Activated CD4-positive, alpha-beta T cell treated with anti-CD3 and anti-CD28 coated beads, Interleukin-2, amount 50 U/mL, for 4 hours (primary cell): ENCODE data around the gene OPCML.

Source experiments
- DNase-seq, 2 experiments: peaks; one replicate each; pipeline ENCODE4 v3.0.0-alpha.2; 2020

The OPCML gene

DNA sequence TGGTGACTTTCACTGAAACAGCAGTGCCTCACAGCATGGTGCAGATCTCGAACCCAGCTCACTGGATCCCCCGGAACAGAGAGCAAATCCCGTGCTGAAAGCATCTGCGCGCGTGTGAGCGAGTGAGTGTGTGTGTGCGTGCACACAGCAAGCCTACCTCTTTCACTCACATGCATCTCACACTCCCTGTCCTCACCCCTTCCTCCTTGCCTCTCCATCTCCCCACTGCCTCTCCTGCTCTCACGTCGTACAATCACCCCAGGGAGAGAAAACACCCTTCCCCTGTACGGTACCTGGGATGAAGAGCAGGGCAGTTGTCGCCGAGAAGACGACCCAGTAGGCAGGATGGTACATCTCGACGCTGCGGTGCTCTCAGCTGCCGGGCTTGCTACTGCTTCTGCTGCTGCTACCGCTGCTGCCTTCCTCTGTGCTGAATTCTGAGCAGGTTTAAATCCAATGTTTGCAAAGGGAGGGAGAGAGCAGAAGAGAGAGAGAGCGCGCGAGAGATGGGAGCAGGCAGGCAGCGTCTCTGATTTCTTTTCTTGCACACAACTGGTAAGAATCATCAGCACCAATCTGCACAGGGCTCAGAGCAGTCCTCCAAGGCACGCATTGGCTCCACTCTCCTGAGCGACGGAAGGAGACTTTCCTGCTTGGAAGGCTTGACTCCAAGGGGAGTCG lies at the start of gene OPCML:
Gene OPCML, minus strand, starts transcription at position 531 of the 681 bp plus-strand sequence.
- no peak for DNase-seq

DNA sequence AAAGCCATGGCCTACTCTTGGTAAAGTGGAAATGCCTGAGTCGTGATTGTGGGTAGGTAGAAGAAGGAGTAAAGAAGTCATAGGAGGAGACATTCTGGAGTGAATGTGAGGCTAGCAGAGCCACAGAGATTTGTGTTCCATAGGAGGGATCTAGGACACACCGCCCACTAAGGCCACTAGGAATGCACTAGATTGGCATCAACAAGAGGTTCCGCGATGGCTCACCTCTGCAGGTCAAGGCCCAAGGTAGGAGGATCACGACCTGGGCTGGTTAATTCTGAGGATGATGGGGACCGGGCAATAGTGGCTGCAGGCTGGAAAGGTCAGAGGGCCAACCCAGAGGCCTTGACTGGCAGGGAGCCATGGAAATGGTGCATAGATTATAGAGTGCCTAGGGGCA lies 48.8 kb upstream of the OPCML start:
- no peak for DNase-seq

DNA sequence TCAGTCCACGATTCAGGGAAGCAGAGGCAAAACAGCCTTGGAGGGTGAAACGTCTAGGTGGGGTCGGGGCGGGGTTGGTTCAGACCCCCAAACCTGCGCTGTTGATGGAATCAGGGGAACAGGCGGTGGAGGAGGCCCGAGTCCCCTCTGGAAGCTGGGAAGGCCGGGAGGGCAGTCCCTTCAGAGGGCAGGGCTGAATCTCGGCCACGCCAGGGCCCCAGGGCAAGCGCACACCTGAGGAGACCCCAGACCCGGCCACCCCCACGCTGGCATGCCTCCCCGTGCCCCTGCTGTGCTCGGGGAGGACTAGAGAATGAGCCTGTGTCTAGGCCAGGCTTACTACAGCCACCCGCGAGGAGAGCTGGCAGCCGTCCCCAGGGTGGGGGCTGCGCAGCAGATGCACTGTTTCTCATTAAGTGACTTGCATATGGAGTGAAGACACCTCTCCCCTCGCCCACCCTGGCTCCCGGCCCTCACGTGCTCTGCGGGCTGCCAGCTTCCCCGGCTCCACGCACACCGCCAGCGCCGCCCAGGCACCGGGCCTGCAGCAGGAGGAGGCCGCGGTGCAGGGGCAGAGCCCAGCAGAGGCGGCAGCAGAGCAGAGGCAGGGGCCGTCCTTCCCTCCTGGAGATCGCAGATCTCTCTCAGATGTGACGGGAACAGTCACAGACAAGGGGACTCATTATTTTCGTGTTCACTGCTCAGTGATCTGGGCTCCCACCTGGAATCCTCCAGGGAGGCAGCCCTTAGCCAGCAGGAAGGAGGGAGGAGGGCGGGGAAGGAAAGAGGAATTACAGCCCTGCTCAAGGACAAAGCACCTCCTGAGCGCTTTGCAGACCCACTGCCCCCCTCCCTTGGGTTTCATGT lies 47.1 kb upstream of the OPCML start:
- DNase-seq, result no peak

DNA sequence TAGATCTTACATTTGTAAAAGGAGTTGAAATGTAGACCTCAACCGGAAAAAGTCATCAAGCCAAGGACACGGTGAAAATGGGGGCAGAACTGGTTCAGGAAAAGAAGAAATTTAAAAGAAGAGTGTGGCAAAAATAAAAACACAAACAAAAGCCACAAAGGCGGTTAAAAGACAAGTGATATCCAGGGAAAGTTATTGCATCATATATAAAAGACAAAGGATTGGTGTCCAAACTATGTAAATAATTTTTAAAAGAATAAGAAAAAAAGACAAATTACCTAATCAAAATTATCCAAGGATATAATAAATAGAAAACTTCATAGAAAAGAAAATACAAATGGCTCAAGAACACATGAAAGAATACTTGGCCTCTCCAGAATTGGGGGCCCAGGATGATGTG lies 45.1 kb upstream of the OPCML start:
- no peak for DNase-seq

DNA sequence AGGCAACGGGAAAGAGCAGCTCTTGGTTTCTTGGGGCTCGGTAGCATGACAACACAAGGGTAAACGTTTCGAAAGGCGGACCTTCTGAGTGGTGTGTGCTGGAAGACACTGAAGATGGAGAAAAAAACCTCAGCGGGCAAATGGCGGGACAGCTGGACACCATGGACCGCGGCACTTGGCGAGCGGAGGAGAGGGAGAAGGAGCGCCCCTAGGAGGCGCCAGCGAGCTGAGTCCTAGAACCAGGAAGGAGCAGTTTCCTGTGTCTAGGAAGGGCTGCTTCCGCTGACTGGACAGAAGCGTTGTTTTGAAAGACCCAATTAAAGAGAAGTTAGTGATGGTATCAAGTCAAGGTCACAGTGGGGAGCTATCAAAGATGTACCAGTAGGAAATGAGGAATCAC lies 44.0 kb upstream of the OPCML start:
- no peak for DNase-seq

DNA sequence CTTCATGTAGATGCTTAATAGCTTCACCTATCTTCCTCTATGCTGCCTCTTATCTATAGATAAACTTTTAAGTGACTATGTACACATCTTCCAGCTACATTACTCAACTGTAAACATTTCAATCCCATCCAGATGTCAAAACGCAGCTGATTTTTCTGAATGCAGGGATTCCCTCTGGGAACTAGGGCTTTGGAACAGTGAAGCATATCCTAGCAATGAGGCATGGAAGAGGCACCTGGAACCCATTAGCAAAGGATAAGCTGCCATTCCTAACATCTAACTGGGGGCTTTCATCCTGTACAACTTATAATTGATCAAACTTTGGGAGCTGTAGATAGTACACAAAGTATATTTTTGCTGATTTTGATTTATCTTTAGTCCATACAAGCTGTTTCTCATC lies 40.8 kb upstream of the OPCML start:
- no peak for DNase-seq

DNA sequence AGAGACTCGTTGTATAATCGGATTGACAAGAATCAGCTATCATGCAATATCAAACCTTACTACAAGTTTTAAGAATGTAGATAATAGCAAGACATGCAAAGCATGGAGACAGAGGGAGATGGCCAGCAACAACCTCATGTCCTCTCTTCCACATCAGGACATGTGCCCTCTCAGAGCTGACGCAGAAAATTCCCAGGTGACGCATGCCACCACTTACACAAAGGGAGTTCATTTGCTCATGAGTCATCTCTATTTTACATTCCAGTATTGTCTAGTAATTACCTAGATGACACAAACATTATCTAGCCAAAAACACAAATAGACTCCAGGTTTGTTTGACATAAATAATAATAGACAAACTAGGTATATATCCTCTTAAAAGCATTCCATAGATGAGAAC lies 38.1 kb upstream of the OPCML start:
- DNase-seq, result no peak

DNA sequence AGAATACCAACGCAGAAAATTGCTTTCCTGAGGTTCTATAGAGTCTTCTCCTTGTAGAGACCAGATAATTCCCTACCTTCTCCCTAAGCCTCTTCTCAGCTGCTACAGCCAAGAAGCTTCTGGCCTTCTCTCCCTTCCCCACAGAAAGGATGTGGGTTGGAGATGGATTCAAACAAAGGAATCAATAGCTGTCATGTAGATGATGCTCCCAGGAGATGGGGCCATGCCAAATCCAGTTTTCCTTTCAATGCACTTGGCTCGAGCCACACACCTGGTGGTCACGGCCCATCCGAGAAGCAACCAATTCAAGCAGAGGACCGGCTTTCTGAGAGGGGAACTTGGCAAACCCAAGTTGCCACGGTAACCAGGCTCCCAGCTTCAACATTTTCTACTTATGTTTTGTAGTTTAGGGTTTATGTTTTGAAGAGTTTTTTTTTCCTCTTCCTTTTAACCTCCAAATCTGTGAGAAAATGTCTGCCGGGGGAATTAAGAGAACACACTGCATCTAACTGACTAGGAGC lies 31.3 kb upstream of the OPCML start:
- no peak for DNase-seq

DNA sequence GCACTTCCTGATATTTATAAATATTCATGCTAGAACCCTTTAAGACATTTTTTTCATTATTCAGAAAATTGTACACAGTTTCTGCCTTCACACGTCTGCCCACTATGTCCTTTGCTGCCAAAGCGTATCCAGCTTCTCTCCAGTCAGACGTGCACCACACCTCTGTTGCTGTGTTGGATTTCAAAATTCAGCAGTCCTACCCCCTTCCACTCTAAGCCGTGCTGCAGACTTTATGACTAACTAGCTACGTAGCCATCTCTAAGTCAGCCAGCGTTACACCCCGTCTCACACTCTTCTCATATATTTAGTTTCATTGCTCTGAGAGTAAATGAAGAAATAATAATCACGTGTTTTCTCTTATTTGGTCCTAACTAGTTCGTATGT lies 28.2 kb upstream of the OPCML start:
- DNase-seq, result no peak

DNA sequence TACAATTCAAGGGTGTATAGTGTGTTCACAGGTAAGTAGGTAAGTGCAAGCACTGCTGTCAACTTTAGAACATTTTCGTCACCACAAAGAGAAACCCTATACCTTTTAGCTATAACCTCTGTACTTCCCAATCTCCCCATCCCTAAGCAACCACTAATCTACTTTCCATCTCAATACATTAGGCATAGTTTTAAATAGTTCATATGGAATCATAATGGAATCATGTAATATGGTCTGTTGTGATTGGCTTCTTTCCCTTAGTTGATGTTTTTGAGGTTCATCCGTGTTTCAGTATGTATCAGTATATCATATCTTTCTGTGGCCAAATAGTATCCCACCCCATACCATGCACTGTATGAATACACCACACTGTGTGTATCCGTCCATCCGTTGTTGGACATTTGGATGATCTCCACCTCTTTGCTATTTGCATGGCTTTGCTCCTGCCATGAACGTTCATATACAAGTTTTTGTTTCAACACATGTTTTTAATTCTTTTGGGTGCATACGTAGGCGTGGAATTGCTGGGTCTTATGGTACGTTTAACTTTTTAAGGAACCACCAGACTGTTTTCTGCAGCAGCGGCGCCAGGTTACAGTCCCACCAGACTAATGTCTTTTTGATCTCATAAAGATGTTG lies 27.7 kb upstream of the OPCML start:
- no peak for DNase-seq

DNA sequence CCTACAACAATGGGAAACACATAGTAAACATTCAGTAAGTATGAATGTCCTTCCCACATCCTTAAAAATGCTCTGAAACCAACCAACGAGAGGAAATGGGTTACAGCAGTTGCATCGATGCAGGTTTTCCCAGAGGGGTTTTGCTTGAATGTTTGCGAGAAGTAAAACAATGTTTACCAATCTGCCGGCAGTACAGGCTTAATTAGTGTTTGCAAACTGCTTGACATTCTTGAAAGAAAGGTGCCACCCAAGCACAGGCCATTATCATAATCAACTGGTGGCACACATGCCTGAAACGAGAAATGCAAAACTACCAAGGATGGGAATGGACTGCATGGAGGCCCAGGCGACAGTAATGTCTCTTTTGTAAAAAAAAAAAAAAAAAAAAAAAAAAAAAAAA lies 27.1 kb upstream of the OPCML start:
- no peak for DNase-seq

DNA sequence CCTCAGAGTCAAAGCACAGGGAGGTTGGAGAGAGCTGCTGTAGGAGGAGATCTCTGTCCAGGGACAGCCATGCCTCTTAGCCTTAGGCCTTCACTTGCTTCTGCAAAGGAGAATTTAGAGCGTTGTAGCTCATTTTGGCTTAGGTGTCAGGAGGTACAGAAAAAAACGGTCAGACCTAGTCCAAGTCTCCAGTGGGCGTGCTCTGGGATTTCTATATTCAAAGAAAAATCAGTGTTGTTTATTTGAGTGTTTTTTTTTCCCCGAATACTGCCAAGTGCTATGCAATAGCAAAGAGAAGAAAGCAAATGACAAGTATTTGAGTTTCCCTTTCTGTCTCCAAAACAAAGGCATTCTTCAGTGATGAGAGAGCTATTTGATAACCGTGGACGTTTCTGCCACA lies 22.7 kb upstream of the OPCML start:
- DNase-seq, result no peak

DNA sequence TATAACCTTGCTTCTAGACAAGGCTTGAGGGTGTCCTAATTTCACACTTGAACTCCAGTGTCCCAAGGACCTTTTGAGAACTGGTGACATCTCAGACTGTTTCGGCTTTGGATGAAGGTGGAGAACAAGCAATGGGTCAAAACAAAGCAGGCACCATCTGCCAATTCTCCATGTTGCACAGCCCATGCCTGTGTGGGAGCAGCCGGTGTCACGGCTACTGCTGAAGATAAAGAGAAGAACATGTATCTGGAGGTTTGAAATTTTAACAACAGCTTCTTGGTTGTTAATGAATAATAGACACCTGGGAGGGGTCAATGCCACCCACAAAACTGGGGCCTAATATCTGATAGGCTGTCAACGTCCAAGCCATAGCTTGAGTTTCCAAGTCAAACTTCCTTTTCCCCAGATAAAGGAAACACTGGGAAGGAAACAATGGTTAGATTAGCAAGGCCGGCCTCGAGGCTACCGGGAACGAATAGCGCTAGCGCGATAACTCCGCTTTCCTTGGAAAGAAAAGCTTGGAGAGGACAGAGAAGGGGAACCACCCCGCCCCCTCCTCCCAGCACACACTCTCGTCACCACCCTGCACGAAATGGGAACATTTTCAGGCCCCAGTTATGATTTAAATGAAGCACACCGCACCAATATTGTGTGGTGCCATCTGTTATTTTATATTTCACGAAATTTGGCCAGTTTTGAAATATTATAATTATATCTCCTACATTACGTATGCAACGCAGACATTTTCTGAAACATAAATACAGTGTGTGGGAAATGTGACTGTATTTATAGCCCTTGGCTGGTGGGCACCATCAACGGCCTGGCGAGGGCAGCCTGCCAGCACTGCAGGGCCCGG lies 21.8 kb upstream of the OPCML start:
- DNase-seq, result no peak

DNA sequence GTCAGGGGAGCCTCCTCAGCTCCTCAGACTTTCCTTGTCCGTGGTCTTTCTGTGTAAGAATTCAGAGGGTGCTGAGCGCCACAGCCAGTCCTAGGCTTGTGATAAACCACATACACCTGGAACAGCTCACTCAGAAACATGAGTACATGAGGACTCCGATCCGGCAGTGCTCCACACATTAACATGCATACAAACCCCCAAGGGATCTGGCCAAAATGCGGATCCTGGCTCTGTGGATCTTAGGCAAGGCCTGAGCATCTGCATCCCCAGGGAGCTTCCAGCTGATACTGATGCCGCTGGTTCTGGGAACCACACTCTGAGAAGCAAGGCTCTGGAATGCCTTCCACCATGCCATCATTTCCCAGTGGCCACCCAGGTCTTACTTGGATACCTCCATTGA lies 20.6 kb upstream of the OPCML start:
- no peak for DNase-seq

DNA sequence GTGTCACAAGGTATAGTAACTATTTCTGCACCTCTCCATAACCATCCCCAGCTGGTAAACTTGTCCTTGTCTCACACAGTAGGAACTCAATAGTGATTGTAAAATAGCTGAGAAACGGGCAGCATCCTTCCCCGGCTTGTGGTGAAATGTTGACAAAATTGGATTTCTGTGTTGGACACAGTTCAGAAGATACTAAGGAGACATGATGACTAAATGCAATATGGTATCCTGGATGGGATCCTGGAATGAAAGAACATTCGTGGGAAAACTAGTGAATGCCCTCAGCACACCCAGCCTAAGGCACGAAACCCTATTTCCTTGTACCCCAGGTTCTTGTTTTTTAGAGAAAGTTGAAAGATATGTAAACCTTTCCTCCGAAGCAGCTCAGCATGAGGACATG lies 18.8 kb upstream of the OPCML start:
- no peak for DNase-seq

DNA sequence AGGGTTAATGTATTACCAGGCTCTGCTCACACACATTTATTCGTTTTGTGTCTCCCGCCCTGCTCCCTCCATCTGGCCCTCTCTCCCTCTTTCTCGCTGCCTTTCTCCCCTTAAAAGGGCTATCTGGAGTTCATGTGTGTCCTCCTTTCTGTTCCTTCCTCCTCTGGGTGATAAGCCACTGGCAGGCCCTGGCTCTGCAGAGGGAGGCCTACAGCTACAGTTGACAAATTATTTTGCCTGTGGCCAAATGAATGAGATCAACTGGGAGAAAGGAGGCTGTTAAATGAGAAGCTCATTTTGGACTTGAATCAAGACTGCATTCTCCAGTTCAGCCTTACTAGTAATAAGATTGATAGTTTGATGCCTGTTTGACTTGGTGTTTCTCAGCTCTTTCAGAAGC lies 17.5 kb upstream of the OPCML start:
- DNase-seq, result no peak

DNA sequence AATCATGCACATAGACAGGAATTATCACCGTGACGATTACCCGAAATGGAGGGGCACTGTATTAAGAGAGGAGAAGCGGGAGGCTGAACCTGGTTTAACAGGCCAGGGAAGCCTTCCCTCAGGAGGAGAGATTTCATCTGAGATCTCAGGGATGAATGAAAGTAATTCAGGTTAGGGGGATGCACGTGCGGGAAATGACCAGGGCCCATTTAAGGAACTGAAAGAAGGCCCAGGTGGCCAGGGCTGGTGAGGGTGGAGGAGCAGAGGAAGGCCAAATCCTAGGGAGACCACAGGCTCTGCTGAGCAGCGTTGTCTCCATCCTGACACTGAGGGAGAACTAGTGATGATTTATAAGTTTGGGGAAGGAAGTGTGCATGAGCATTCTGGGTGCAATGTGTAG lies 16.3 kb upstream of the OPCML start:
- DNase-seq, result no peak

DNA sequence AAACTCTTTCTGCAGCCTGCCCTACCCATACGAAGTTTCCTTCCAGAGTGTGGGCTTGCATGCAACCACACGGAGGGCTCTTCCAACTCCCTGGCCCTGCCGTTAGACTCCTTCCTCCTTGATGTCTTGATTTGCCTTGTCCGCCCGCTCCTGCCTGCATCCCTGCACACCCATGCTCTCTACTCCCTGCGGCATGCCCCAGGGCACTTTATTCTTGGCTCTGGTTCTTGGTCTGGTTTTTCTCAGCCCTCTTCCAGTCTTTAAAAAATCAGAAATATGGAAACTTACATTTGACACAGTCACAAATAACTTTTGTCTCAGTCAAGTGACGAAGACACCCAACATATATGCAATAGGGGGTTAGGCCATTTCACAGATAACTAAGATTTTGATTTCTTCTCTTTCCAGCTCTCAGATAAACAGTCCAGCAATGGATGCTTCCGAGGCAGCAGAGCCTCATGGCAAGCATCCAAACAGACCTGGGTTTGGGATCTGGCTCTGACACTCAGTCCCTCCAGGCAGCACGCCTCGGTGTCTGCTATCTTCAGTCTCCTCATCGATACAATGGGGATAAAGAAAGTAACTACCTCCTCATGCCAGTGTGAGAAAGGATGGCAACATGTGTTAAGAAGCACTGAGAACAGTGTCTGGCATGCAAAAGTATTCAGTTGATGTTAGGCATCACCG lies 15.7 kb upstream of the OPCML start:
- DNase-seq, result no peak

DNA sequence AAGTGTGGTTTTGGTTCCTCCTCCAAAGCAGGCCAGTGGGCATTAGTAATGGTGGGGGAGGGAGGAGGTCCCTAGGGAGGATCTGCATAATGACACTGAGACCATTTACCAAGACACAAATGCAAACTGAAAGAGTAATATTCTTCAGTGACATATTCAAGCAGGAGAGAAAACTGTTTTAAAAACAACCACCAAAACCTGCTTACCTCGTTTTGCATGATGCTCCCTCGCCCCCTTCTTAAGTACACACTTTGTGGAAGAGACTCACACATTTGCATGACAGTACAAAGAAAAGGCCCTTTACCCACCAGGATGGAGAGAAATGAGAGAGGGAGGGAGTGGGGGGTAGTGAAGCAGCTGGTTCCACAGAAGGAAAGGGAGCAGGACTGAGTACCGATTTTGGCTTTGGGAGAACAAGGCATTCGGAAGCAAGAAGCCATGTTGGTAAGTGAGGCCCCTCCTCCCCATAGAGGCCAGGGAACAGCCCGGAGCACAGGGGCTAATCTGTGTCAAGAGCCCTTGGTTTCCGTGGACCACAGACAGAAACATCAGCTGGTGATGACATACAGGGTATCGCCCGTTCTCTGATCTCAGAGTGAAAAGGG lies 13.0 kb upstream of the OPCML start:
- DNase-seq, result no peak

DNA sequence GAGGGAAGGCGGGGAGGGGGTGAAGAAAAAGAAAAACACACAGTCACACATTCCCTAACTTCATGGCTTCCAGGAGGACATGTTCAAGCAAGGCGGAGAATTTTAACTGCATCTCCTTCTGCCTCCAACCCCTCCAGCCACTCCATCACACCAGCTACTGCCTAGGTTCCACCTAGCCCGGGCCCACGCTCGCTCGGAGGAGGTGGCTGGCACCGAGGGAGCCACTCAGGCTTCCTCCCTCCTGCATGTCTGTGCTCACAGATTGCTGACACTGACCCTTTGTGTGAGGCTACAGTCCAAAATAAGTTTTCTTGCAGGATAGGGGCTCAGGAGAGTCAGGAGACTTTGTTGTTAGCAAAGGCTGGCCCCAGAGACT lies 9.4 kb upstream of the OPCML start:
- no peak for DNase-seq

DNA sequence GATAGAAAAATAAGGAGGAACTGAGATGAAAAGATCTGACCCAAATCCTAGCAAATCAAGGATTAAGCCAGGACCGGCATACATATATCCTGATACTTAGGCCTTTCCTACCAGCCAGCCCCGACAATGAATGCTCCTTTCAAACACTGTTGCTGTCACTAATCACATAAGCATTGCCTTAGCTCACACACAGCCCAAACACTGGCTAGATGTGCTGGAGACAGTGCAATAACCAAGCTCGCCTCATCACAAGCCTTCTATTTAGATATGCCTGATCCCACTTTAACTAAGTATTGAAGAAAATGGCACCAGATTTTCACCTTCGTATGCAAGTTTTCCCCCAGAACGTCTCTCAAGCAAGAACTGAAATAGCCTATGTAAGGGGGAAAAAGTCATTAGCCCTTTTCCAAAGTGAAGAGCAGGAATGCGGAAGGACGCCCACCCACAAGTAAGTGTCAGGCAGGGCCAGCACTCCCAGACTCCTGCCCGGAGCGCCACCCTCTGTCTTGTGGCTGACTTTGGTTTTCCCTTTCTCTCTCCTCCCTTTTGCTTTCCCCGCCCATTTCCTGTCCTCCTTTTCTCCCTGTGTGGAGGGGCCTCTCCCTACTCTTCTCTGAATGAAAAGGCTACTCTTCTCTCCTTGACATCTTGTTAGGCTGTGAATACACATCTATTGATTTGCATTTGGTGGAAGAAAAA lies 8.9 kb upstream of the OPCML start:
- no peak for DNase-seq
